ENCODE results near the gene RFX4. TPM values are rescaled to one million over a fixed set of nuclear protein-coding genes. Genes with fewer than 3 reads are reported as not detected.
A peak's percentile ranks its signal among the peaks of the same experiment; 100 is the strongest.

RFX4 gene
- total and polyA plus RNA-seq, 2 of the 8 experiments (the other 6 are each of a cell fraction or from before 2014, with no cell fraction given) = 0.06 TPM; not detected in 1

- DNase-seq (ENCODE audit: low read depth in 1 of 2, low spot score in 2 of 2) (no peak), FAIRE-seq (no peak)
- no peaks in the 10 kb centered on the region; a peak in 1 of 7 replicates for H3K27me3 ChIP-seq (replicated peaks in 1 of 4; ENCODE audit: control insufficient read depth in 3 of 4, extremely low read depth in 1 of 4, insufficient read depth in 3 of 4, low read length in 3 of 4)
- no peak overlapping the region for H4K91ac ChIP-seq (replicated peaks; ENCODE audit: insufficient read length, low read length)
- peaks cover 0 to 2% (median 0%) of the 10 kb centered on the region in 4 experiments; a peak in 2 of 7 replicates for H3K4me1 ChIP-seq (replicated peaks in 1 of 4; ENCODE audit: control insufficient read depth in 3 of 4, insufficient read depth in 4 of 4, low read length in 3 of 4)
- no peaks in the 10 kb centered on the region for H3K23me2 ChIP-seq (ENCODE audit: low read depth, low read length)
- POLR2A ChIA-PET (ENCODE audit: partially characterized antibody) = no interaction called here
- H3K23ac ChIP-seq (ENCODE audit: insufficient read length) = no peak overlapping the region
- H4K5ac ChIP-seq (ENCODE audit: insufficient read length, low read depth, low read length) = no peak overlapping the region
- H3K79me2 ChIP-seq (ENCODE audit: control insufficient read depth in 1 of 2, insufficient read depth in 2 of 2, low read length in 2 of 2) = no peaks in the 10 kb centered on the region
- no peaks in the 10 kb centered on the region for H3K79me1 ChIP-seq (ENCODE audit: low read depth, low read length)
- H2BK5ac ChIP-seq (ENCODE audit: low read depth, low read length) = no peak overlapping the region
- 81% methylated on average over 5 of the region's 5 CpGs; no CpG with 5 or more reads in 1 of the 2 experiments for WGBS, 2 experiments (ENCODE audit: extremely low coverage in 1 of 2, insufficient coverage in 1 of 2, insufficient read length in 1 of 2, insufficient replicate concordance in 2 of 2, low coverage in 1 of 2, low lambda C conversion rate in 2 of 2, missing lambda C conversion rate in 1 of 2)
- no peaks in the 10 kb centered on the region for H3K9me3 ChIP-seq (ENCODE audit: insufficient read depth in 2 of 2, low read depth in 1 of 2, low read length in 1 of 2)
- no peak overlapping the region for H3K4me3 ChIP-seq (ENCODE audit: extremely low read depth in 1 of 4, insufficient read depth in 2 of 4, low read depth in 3 of 4, low read length in 4 of 4)
- CTCF ChIA-PET (ENCODE audit: partially characterized antibody) = interaction anchor here (1.0 kb wide), 1 partner anchor 199 kb away, joined by 3 read pairs; no protein-coding TSS in a partner anchor
- H3K4me2 ChIP-seq (ENCODE audit: insufficient read depth in 1 of 2, low read depth in 2 of 2, low read length in 2 of 2) = no peak overlapping the region
- no peaks in the 10 kb centered on the region for H3K36me3 ChIP-seq (ENCODE audit: control insufficient read depth in 2 of 4, insufficient read depth in 4 of 4, low read length in 3 of 4)
- no peak overlapping the region for H3K4ac ChIP-seq (replicated peaks; ENCODE audit: insufficient read length, low read depth, low read length)
- no peak overlapping the region for H3K14ac ChIP-seq (ENCODE audit: insufficient read length)
- H3K56ac ChIP-seq (replicated peaks; ENCODE audit: insufficient read length, low read depth, low read length) = no peak overlapping the region
- no peak overlapping the region for H2BK120ac ChIP-seq (replicated peaks; ENCODE audit: low read depth, low read length)
- H2BK20ac ChIP-seq (ENCODE audit: low read length) = no peak overlapping the region
- H2BK15ac ChIP-seq (ENCODE audit: low read length) = no peak overlapping the region
- H3K18ac ChIP-seq (ENCODE audit: extremely low read depth, low read length) = no peak overlapping the region
- no peaks in the 10 kb centered on the region for H4K20me1 ChIP-seq (replicated peaks in 1 of 2; ENCODE audit: control insufficient read depth in 1 of 2, insufficient read depth in 2 of 2, low read length in 2 of 2)
- no peak overlapping the region for H3K9ac ChIP-seq (replicated peaks in 1 of 4; ENCODE audit: extremely low read depth in 1 of 4, low read depth in 3 of 4, low read length in 3 of 4)
- H2BK12ac ChIP-seq (ENCODE audit: low read depth, low read length) = no peak overlapping the region
- H3K27ac ChIP-seq (ENCODE audit: low read depth, low read length) = no peak overlapping the region
- no peak overlapping the region for H4K8ac ChIP-seq (ENCODE audit: extremely low read depth, insufficient read depth, low read length)
- peak overlapping the region; percentile 67; the same call in 1 of the 2 replicates for H2AFZ ChIP-seq (ENCODE audit: low read length)
- H2AK5ac ChIP-seq (ENCODE audit: low read depth, low read length) = no peak overlapping the region
- TF ChIP-seq SIRT6 (IDR thresholded peaks at IDR 0.05; ENCODE audit: low read length) (no peak), CBX8 (IDR thresholded peaks at IDR 0.05; ENCODE audit: borderline replicate concordance, low read depth, low read length) (no peak), CTBP2 (IDR thresholded peaks at IDR 0.05; ENCODE audit: borderline replicate concordance, insufficient read depth, insufficient read length, low read length) (no peak), GTF2F1 (IDR thresholded peaks at IDR 0.05; ENCODE audit: borderline replicate concordance, low read depth, low read length) (no peak), RAD21 (IDR thresholded peaks at IDR 0.05 in 1 of 2, conservative IDR thresholded peaks at IDR 0.05 in 1 of 2; ENCODE audit: low read depth in 2 of 2, low read length in 2 of 2) (no peak), SRF (IDR thresholded peaks at IDR 0.05; ENCODE audit: low read depth, low read length) (no peak)
Observed at GRCh38 chr12:106643000-106643399, 60.2 kb downstream of the RFX4 start.
